GM12865 (cell line): ENCODE data around the gene SOX13.

Source experiments
- DNase-seq: peaks from one replicate; pipeline ENCODE4 v3.0.0; 2010; ENCODE audit warnings: low read depth
- H3K4me3 ChIP-seq: 2 replicates; pipeline ENCODE4 v1.5.1; 2011; ENCODE audit warnings: mild to moderate bottlenecking, low read depth, low read length, control low read depth
- CTCF ChIP-seq: IDR thresholded peaks from 2 replicates; pipeline ENCODE4 v1.5.1; 2011; ENCODE audit warnings: low read length, control low read depth, low read depth, inconsistent platforms; ENCODE audit not compliant: insufficient read depth; ENCODE audit errors: missing control alignments

The SOX13 gene

DNA sequence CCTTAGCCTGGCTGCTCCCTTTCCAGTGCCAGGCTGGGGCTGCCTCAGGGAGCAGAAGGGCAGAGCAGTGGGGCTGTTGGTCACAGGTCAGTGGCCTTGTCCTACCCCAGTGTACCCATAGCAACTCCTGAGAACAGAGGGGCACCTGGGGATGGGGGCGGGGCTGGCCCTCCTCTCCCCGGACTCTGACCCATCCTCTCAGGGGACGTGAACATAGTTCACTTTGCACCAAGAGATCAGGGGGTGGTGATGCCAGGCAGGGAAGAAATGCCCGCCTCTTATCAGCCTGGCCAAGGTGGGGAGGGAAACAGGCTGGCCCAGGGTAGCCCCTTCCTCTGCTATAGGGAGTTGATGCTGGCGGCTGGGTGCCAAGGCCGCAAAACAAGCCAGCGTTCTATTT, 74.0 kb downstream of the SOX13 start:
- H3K4me3 ChIP-seq = no peak overlapping the region
- TF ChIP-seq CTCF = no peak
- no peak for DNase-seq

- no peak for DNase-seq
- no peak for TF ChIP-seq CTCF
- H3K4me3 ChIP-seq = no peak overlapping the region
Measured at GRCh38 chr1:204147406-204148383, 74.8 kb downstream of the SOX13 start.

- no peak for TF ChIP-seq CTCF
Measured at GRCh38 chr1:204149107-204149506, 76.2 kb downstream of the SOX13 start.

GRCh38 chr1:204149635-204150565, 77.0 kb downstream of the SOX13 start:
- TF ChIP-seq CTCF = no peak
- no peak for DNase-seq
- H3K4me3 ChIP-seq = no peak overlapping the region

More at GRCh38 chr1:204149107-204149506, 76.2 kb downstream of the SOX13 start:
- no peak overlapping the region for H3K4me3 ChIP-seq
- DNase-seq = no peak

- TF ChIP-seq CTCF = no peak
- no peak overlapping the region for H3K4me3 ChIP-seq
- DNase-seq = no peak
Measured at GRCh38 chr1:204150702-204151551, 78.0 kb downstream of the SOX13 start.

DNA sequence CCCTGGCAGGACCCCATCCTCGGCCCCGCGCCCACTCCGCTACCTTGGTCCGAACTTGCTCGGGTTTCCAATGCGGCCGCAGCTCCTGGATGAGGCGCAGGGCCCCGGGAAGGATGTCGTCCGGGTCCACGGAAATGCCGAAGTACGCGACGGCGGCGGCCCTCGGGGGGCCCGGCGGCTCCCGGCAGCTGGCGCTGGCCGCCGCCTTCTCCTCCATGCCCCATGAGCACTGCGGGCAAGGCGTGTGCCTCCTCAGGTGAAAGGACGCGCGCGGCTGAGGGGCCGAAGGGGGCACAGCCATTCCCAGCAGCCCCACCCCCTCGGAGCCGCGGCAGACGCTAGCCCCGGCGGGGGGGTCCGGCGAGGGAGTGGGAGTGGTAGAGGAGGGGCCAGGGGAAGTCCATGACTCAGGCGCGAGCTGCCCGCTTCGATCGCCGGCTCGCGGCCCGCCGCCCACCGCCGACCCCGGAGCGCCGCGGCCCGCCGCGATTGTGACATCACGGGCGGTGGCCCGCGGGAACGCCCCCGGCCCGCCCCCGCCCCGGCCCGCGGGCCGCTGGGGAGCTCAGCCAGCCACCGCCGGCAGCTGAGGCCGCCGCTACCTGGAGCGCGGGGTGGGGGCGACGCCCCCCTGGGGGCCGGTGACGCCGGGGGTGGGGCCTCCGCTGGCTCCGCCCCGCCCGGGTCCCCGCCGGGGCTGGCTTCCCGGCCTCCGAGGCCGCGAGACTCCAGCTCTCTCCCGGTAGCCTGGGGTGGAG, 78.8 kb downstream of the SOX13 start, which contains the start of gene ETNK2:
ETNK2 (minus strand) TSS at position 493 of the 758 bp plus-strand sequence; CDS start at position 301, 192 bp downstream.
- no peak within 1 kb of the TSS for H3K4me3 ChIP-seq
- DNase-seq = no peak
- no peak for TF ChIP-seq CTCF
